DOHH2 (cell line): Measurements from ENCODE around the gene LAMB2.
A peak's percentile ranks its signal among the peaks of the same experiment; 100 is the strongest.

Experiments
- H3F3A ChIP-seq: fragments of 200-600 bp; sonication (generic), shearing (Covaris generic); 2 replicates; pipeline ENCODE4 v1.6.0; 2016; ENCODE audit warnings: antibody characterized with exemption, mild to moderate bottlenecking; ENCODE audit not compliant: control insufficient read depth, insufficient read depth
- H3K27ac ChIP-seq: fragments of 200-600 bp; sonication (generic); 2 replicates; pipeline ENCODE4 v1.5.1; 2014; ENCODE audit warnings: low read depth, mild to moderate bottlenecking, low read length, moderate library complexity
- H3K27me3 ChIP-seq: fragments of 200-600 bp; sonication (generic); 2 replicates; pipeline ENCODE4 v1.6.1; 2014; ENCODE audit warnings: mild to moderate bottlenecking, low read length, mixed read lengths; ENCODE audit not compliant: control insufficient read depth
- H3K36me3 ChIP-seq: fragments of 200-600 bp; sonication (generic); 2 replicates; pipeline ENCODE4 v1.6.1; 2014; ENCODE audit warnings: mild to moderate bottlenecking, low read length, moderate library complexity, mixed read lengths; ENCODE audit not compliant: control insufficient read depth
- H3K4me1 ChIP-seq: fragments of 200-600 bp; sonication (generic); 2 replicates; pipeline ENCODE4 v1.6.1; 2014; ENCODE audit warnings: mild to moderate bottlenecking, low read length, mixed read lengths; ENCODE audit not compliant: control insufficient read depth
- H3K4me2 ChIP-seq: fragments of 200-600 bp; sonication (generic); 2 replicates; pipeline ENCODE4 v1.6.0; 2014; ENCODE audit warnings: mild to moderate bottlenecking, low read length, moderate library complexity
- H3K4me3 ChIP-seq: fragments of 200-600 bp; sonication (generic); 2 replicates; pipeline ENCODE4 v1.5.1; 2014; ENCODE audit warnings: mild to moderate bottlenecking, low read length, mixed read lengths
- H3K79me2 ChIP-seq: fragments of 200-600 bp; sonication (generic); 2 replicates; pipeline ENCODE4 v1.6.1; 2014; ENCODE audit warnings: mild to moderate bottlenecking, low read length, mixed read lengths; ENCODE audit not compliant: control insufficient read depth
- H3K9me2 ChIP-seq: fragments of 200-600 bp; sonication (generic); replicated peaks from 2 replicates; pipeline ENCODE4 v1.6.1; 2014; ENCODE audit warnings: mild to moderate bottlenecking, low read length, mixed read lengths; ENCODE audit not compliant: control insufficient read depth
- H3K9me3 ChIP-seq: fragments of 200-600 bp; sonication (generic); 2 replicates; pipeline ENCODE4 v1.6.1; 2014; ENCODE audit warnings: antibody characterized with exemption, low read length, mixed read lengths; ENCODE audit not compliant: control insufficient read depth, insufficient read depth
- H4K20me1 ChIP-seq: fragments of 200-600 bp; sonication (generic); 2 replicates; pipeline ENCODE4 v1.6.0; 2014; ENCODE audit warnings: low read depth, mild to moderate bottlenecking, antibody characterized with exemption, low read length, moderate library complexity; ENCODE audit not compliant: control insufficient read depth, insufficient read depth
- EZH2phosphoT487 ChIP-seq: fragments of 200-600 bp; sonication (generic); IDR thresholded peaks from 2 replicates; pipeline ENCODE4 v1.6.1; 2017; ENCODE audit warnings: borderline replicate concordance, mild to moderate bottlenecking, antibody characterized with exemption, low read length, moderate library complexity, mixed read lengths
- TF ChIP-seq, protein P1 (sequence below): fragments of 200-600 bp; sonication (generic); IDR thresholded peaks from one replicate; pipeline ENCODE4 v1.5.1; 2014; ENCODE audit warnings: antibody characterized with exemption, mild to moderate bottlenecking, low read depth, low read length; ENCODE audit not compliant: poor library complexity, severe bottlenecking

Gene LAMB2

DNA sequence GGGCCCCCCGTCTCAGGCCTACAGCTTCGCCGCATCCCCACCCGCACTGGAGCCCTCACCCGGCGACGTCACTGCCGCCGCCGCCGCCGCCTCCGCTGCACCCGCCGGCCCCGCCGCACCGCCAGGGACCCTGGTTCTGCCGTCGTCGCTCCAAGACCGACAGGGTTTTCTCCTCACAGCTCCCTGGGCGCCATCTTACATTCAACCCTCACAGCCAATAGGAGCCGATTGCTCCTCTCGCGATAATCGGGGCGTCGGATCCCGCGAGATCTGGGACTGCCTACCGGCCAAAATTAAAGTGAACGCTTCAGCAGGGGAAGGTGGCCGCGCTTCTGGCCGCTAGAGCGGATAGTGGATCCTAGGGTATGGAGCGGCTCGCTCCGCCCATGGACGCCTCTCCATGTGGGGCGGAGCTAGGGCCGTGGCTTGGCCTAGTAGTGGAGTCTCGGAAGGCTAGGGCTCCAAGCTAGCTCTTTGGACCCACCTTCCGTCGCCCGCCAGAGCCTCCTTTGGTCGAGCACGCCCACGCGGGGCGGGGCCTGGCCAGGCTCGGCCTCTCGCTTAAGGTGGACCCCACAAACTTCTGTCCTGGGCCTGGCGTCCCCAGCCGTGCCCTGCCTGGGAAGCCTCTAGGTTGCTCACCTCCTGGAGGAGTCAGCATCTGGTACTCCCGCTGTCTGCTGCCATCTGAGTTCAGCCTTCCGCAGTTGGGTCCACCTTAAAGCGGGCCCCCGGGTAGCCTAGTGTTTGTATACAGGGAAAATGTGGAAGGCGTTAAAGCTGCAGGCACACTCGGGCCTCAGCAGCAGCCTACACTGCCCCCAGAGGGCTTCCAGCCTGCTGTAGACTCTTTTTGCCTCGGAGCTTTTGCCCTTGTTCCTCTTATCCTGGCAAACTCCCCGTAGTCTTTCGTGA lies 38.7 kb downstream of the LAMB2 start, which contains the start of gene QRICH1:
Gene QRICH1, minus strand, starts transcription at position 219 of the 915 bp plus-strand sequence. CDS start 17,054 bp downstream, outside the sequence.
- peaks cover 43% of the 10 kb centered on the region for H3K79me2 ChIP-seq
- TF ChIP-seq, protein P1, sequence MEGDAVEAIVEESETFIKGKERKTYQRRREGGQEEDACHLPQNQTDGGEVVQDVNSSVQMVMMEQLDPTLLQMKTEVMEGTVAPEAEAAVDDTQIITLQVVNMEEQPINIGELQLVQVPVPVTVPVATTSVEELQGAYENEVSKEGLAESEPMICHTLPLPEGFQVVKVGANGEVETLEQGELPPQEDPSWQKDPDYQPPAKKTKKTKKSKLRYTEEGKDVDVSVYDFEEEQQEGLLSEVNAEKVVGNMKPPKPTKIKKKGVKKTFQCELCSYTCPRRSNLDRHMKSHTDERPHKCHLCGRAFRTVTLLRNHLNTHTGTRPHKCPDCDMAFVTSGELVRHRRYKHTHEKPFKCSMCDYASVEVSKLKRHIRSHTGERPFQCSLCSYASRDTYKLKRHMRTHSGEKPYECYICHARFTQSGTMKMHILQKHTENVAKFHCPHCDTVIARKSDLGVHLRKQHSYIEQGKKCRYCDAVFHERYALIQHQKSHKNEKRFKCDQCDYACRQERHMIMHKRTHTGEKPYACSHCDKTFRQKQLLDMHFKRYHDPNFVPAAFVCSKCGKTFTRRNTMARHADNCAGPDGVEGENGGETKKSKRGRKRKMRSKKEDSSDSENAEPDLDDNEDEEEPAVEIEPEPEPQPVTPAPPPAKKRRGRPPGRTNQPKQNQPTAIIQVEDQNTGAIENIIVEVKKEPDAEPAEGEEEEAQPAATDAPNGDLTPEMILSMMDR, result peak; percentile 72
- no peak for TF ChIP-seq EZH2phosphoT487
- peak within 1 kb of the TSS; percentile 85 for H3K4me2 ChIP-seq
- peaks cover 8% of the 10 kb centered on the region; the same call in 1 of the 2 replicates for H3F3A ChIP-seq
- H3K9me2 ChIP-seq, result no peaks in the 10 kb centered on the region
- no peaks in the 10 kb centered on the region for H3K9me3 ChIP-seq
- H3K4me1 ChIP-seq, result peaks cover 24% of the 10 kb centered on the region
- H3K4me3 ChIP-seq, result peak within 1 kb of the TSS; percentile 89
- peaks cover 21% of the 10 kb centered on the region; the same call in 1 of the 2 replicates for H4K20me1 ChIP-seq
- peaks cover 65% of the 10 kb centered on the region for H3K36me3 ChIP-seq
- H3K27ac ChIP-seq, result peak within 1 kb of the TSS; percentile 94
- H3K27me3 ChIP-seq, result no peaks in the 10 kb centered on the region

DNA sequence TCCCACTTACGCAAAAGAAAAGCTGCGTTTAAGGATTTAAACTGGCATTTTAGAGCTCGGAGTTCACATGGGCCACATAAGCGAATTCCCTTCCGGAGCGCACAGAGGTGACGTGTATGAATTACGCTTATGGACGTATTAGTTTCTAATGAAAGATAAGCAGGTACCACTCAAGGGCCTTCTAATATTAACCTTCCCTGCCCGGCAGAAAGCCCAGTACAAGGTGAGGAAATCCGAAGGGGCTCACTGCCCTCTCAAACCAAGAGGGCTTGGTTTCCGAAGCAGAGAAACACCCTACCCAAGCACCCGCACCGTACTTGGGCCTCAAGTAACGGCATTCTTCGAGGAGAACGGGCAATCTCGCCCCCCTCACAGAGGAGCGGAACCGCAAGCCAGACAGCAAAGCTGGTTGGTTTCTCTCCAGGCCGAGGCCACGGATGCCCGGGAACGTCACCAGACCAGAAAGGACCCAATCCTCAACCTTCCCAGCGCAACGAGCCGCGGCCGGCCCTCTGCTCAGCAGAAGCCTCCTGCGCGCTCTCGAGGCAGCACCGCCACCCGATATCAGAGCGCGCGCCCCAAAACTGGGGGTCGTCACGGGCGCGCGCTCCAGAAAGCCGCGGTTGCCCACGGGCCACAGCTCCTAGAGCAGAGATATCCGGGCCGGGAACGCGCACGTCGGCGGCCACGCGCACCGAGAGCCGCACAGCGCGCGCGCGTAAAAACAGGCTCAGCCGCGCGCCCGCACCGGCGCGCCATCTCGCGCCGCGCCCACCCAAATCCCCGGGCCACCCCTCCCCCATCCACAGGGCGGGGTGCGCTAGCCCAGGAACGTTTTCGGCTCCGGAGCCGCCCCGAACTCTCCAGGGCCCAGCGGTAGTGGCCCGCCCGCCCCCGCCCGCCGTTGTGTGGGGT lies 39.7 kb downstream of the LAMB2 start:
- H3K27me3 ChIP-seq, result no peaks in the 10 kb centered on the region
- no peaks in the 10 kb centered on the region for H3K9me3 ChIP-seq
- peaks cover 52% of the 10 kb centered on the region for H3K79me2 ChIP-seq
- peaks cover 8% of the 10 kb centered on the region; the same call in 1 of the 2 replicates for H3F3A ChIP-seq
- peak overlapping the region; percentile 89 for H3K4me3 ChIP-seq
- H3K27ac ChIP-seq, result peak overlapping the region; percentile 94
- peaks cover 21% of the 10 kb centered on the region; the same call in 1 of the 2 replicates for H4K20me1 ChIP-seq
- peaks cover 24% of the 10 kb centered on the region for H3K4me1 ChIP-seq
- no peaks in the 10 kb centered on the region for H3K9me2 ChIP-seq
- H3K4me2 ChIP-seq, result peak overlapping the region; percentile 85
- TF ChIP-seq EZH2phosphoT487, result no peak
- TF ChIP-seq, protein P1, result no peak
- H3K36me3 ChIP-seq, result peaks cover 59% of the 10 kb centered on the region

DNA sequence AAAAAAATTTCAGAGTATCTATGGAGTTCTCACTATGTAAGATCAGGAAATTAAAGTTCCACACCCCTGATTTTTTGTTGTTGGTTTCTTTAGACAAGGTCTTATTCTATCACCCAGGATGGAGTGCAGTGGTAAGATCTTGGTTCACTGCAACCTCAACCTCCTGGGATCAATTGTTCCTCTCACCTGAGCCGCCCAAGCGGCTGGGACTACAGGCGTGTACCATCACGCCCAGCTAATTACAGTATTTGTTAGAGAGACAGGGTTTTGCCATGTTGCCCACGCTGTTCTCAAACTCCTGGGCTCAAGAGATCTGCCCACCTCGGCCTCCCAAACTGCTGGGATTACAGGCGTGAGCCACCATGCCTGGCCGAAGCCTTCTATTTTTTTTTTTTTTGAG lies 51.4 kb downstream of the LAMB2 start:
- peaks cover 93% of the 10 kb centered on the region for H3K79me2 ChIP-seq
- H3K9me2 ChIP-seq, result no peaks in the 10 kb centered on the region
- TF ChIP-seq EZH2phosphoT487, result no peak
- TF ChIP-seq, protein P1, result no peak
- H4K20me1 ChIP-seq, result no peaks in the 10 kb centered on the region
- H3K4me3 ChIP-seq, result no peak overlapping the region
- peaks cover 42% of the 10 kb centered on the region for H3K36me3 ChIP-seq
- no peaks in the 10 kb centered on the region for H3K27me3 ChIP-seq
- H3K9me3 ChIP-seq, result no peaks in the 10 kb centered on the region
- peaks cover 4% of the 10 kb centered on the region; the same call in 1 of the 2 replicates for H3F3A ChIP-seq
- H3K27ac ChIP-seq, result no peak overlapping the region
- H3K4me1 ChIP-seq, result no peaks in the 10 kb centered on the region
- H3K4me2 ChIP-seq, result no peak overlapping the region
